SK-N-SH (cell line): ENCODE results near the gene SMIM44.

ENCODE experiments used
- EZH2phosphoT487 ChIP-seq: fragments of 200-600 bp; sonication (generic); IDR thresholded peaks from 2 replicates; pipeline ENCODE4 v1.6.1; 2017; ENCODE audit warnings: low read depth, mixed run types, mild to moderate bottlenecking, antibody characterized with exemption, moderate library complexity, borderline replicate concordance
- NFIC ChIP-seq: IDR thresholded peaks from 2 replicates; pipeline ENCODE4 v1.4.0; 2012; ENCODE audit warnings: borderline replicate concordance
- TAF1 ChIP-seq: IDR thresholded peaks from 2 replicates; pipeline ENCODE4 v1.6.1; 2012; ENCODE audit warnings: low read depth, mild to moderate bottlenecking, low read length, moderate library complexity, borderline replicate concordance
- TEAD4 ChIP-seq: IDR thresholded peaks from 2 replicates; pipeline ENCODE4 v1.4.0; 2012; ENCODE audit warnings: mild to moderate bottlenecking, borderline replicate concordance; ENCODE audit not compliant: insufficient read depth
- TF ChIP-seq, protein P1 (sequence below): fragments of 200-600 bp; sonication (generic); IDR thresholded peaks from 2 replicates; pipeline ENCODE4 v1.6.1; 2017; ENCODE audit warnings: antibody characterized with exemption, mild to moderate bottlenecking, moderate library complexity
- TF ChIP-seq, protein P2 (sequence below): fragments of 150-350 bp; IDR thresholded peaks from 2 replicates; pipeline ENCODE4 v1.6.1; 2017; ENCODE audit warnings: antibody characterized with exemption, low read length, low read depth, borderline replicate concordance

DNA sequence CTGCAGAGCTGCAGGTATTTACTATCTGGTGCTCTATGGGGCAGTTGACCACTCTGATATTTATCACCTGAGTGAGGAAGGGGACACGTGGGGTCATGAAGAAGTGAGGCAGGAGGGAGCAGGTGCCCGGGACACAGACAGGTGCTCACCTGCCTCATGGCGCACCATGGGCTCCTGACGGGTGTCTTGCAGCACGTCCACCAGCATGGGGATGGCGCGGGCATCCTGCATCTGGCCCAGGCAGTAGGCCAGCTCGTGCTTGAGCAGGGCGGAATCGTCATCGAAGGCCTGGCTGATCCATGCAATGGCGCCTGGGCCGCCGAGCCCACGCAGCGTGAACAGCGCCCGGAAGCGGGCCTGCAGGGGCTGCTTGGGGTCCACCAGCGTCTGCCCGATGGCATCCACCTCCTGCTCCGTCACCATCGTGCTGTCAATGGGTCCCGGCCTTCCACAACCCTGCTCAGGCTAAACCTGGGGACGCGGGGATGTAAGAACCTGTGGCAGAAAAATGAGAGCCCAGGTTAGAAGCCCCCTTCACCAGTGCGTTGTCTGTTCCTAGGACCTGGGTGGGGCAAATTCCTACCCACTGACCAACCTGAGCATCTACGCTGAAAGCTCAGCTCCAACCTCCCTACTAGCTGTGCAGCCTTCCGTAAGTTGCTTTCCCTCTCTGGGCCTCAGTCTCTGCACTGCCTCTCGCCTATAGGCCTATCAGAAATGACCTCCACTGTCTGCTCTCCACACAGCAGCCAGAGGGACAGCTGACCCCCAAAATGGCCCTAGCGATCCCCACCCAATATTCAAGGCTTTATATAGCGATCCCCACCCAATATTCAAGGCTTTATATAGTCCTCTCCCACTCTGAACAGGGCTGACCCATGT, 13.4 kb upstream of the SMIM44 start:
- TF ChIP-seq TEAD4 (no peak), EZH2phosphoT487 (no peak), TAF1 (no peak), NFIC (no peak)
- TF ChIP-seq, protein P1, sequence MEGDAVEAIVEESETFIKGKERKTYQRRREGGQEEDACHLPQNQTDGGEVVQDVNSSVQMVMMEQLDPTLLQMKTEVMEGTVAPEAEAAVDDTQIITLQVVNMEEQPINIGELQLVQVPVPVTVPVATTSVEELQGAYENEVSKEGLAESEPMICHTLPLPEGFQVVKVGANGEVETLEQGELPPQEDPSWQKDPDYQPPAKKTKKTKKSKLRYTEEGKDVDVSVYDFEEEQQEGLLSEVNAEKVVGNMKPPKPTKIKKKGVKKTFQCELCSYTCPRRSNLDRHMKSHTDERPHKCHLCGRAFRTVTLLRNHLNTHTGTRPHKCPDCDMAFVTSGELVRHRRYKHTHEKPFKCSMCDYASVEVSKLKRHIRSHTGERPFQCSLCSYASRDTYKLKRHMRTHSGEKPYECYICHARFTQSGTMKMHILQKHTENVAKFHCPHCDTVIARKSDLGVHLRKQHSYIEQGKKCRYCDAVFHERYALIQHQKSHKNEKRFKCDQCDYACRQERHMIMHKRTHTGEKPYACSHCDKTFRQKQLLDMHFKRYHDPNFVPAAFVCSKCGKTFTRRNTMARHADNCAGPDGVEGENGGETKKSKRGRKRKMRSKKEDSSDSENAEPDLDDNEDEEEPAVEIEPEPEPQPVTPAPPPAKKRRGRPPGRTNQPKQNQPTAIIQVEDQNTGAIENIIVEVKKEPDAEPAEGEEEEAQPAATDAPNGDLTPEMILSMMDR, result no peak
- TF ChIP-seq, protein P2, sequence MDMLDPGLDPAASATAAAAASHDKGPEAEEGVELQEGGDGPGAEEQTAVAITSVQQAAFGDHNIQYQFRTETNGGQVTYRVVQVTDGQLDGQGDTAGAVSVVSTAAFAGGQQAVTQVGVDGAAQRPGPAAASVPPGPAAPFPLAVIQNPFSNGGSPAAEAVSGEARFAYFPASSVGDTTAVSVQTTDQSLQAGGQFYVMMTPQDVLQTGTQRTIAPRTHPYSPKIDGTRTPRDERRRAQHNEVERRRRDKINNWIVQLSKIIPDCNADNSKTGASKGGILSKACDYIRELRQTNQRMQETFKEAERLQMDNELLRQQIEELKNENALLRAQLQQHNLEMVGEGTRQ, result no peak
